A549 treated with CpdA at 1 μM for 4 hours (cell line): ENCODE data around the gene YPEL3. TPM values are rescaled to one million over a fixed set of nuclear protein-coding genes. Genes with fewer than 3 reads are reported as not detected.

ENCODE experiments used
- total RNA-seq: library from RNA; stranded (reverse); fragments of 200-300 nt; extraction: Qiagen RNA extraction; gene quantifications from 5 replicates; pipeline ENCODE4 v1.2.3, GENCODE V29; 2022; ENCODE audit warnings: low read depth

Gene YPEL3
- total RNA-seq: 5.4 to 13.2 TPM (median 10.2 TPM) in 5 replicates

GRCh38 chr16:30096105-30096861, at the start of gene YPEL3:
TSS of gene YPEL3 (minus strand) at chr16:30096213. CDS start at chr16:30095482, 731 bp downstream.

GRCh38 chr16:30113031-30113710, 17.2 kb upstream of the YPEL3 start, which contains the start of gene GDPD3:
TSS of gene GDPD3 (minus strand) at chr16:30113537. CDS start at chr16:30113478, 59 bp downstream.

GRCh38 chr16:30091474-30092372, 4.3 kb downstream of the YPEL3 start, which contains the start of gene TBX6:
TSS of gene TBX6 (minus strand) at chr16:30091924. CDS start at chr16:30091193, 731 bp downstream.

GRCh38 chr16:30075503-30076275, 20.3 kb downstream of the YPEL3 start, which contains the start of gene PPP4C:
TSS of gene PPP4C (plus strand) at chr16:30075994. CDS start at chr16:30076378, 384 bp downstream.

GRCh38 chr16:30065102-30065942, 30.7 kb downstream of the YPEL3 start, which contains the start of gene ALDOA:
TSS of gene ALDOA (plus strand) at chr16:30065760. CDS start at chr16:30066898, 1,138 bp downstream.

Other genes starting within 250 kb of the YPEL3 start
- 63.2 to 108 TPM (median 103 TPM) in 5 replicates for gene CDIPT, start 233.0 kb downstream of the YPEL3 start, total RNA-seq
- gene SEZ6L2, start 196.7 kb downstream of the YPEL3 start, total RNA-seq: 16.5 to 25.6 TPM (median 21.2 TPM) in 5 replicates
- gene ASPHD1, start 195.7 kb downstream of the YPEL3 start, total RNA-seq: 20.9 to 30.7 TPM (median 28.3 TPM) in 5 replicates
- gene KCTD13, start 170.0 kb downstream of the YPEL3 start, total RNA-seq: 15.9 to 22.5 TPM (median 18.2 TPM) in 5 replicates
- gene TMEM219, start 134.1 kb downstream of the YPEL3 start, total RNA-seq: 79.8 to 104 TPM (median 96.6 TPM) in 5 replicates
- gene TAOK2, start 122.3 kb downstream of the YPEL3 start, total RNA-seq: 27.9 to 37.1 TPM (median 33.4 TPM) in 5 replicates
- 13.3 to 18.0 TPM (median 15.7 TPM) in 5 replicates for gene HIRIP3, start 100.6 kb downstream of the YPEL3 start, total RNA-seq
- gene INO80E, start 100.0 kb downstream of the YPEL3 start, total RNA-seq: 103 to 113 TPM (median 109 TPM) in 5 replicates
- gene DOC2A, start 85.2 kb downstream of the YPEL3 start, total RNA-seq: 1.8 to 2.8 TPM (median 2.5 TPM) in 5 replicates
- gene C16orf92, start 73.0 kb downstream of the YPEL3 start, total RNA-seq: not detected in 5 replicates
- gene TLCD3B, start 64.9 kb downstream of the YPEL3 start, total RNA-seq: 0.23 to 0.58 TPM (median 0.30 TPM) in 5 replicates
- 1,596 to 1,951 TPM (median 1,926 TPM) in 5 replicates for gene ALDOA, start 30.5 kb downstream of the YPEL3 start, total RNA-seq
- gene PPP4C, start 20.2 kb downstream of the YPEL3 start, total RNA-seq: 123 to 151 TPM (median 142 TPM) in 5 replicates
- 0.25 to 0.53 TPM (median 0.32 TPM) in 4 of 5 replicates, not detected in the other for gene TBX6, start 4.3 kb downstream of the YPEL3 start, total RNA-seq
- 1.2 to 2.2 TPM (median 2.0 TPM) in 5 replicates for gene GDPD3, start 17.3 kb upstream of the YPEL3 start, total RNA-seq
- 31.6 to 37.3 TPM (median 34.5 TPM) in 5 replicates for gene MAPK3, start 27.0 kb upstream of the YPEL3 start, total RNA-seq
- 2.6 to 6.0 TPM (median 3.1 TPM) in 5 replicates for gene CORO1A, start 87.4 kb upstream of the YPEL3 start, total RNA-seq
- gene BOLA2B, start 97.5 kb upstream of the YPEL3 start, total RNA-seq: 149 to 252 TPM (median 217 TPM) in 5 replicates
- 7.2 to 24.4 TPM (median 12.9 TPM) in 5 replicates for gene SLX1A, start 97.7 kb upstream of the YPEL3 start, total RNA-seq
- gene SULT1A3, start 103.0 kb upstream of the YPEL3 start, total RNA-seq: 4.2 to 10.3 TPM (median 8.6 TPM) in 5 replicates
- 2.2 to 2.9 TPM (median 2.5 TPM) in 5 replicates for gene NPIPB13, start 152.3 kb upstream of the YPEL3 start, total RNA-seq